HEK293T (cell line): Measurements from ENCODE around the gene MYO1B.
A peak's percentile ranks its signal among the peaks of the same experiment; 100 is the strongest.

Experiments
- CTCF ChIA-PET: fragments of 350-600 bp; formaldehyde crosslinking; extraction: SDS; loops from one replicate; lab custom pipeline; 2021; ENCODE audit warnings: antibody characterized with exemption, inconsistent platforms; lab: Yijun Ruan, JAX
- POLR2A ChIA-PET: fragments of 350-600 bp; formaldehyde crosslinking; extraction: SDS; loops from one replicate; lab custom pipeline; 2020; ENCODE audit warnings: antibody characterized with exemption, inconsistent platforms; lab: Yijun Ruan, JAX
- DNase-seq: peaks from one replicate; pipeline ENCODE4 v3.0.0; 2012; ENCODE audit warnings: mixed read lengths; ENCODE audit errors: extremely low spot score
- ARNT ChIP-seq: fragments of 450-650 bp; IDR thresholded peaks from 2 replicates; pipeline ENCODE4 v1.6.1; 2017; ENCODE audit warnings: mild to moderate bottlenecking
- BHLHE40 ChIP-seq: fragments of 450-650 bp; IDR thresholded peaks from 2 replicates; pipeline ENCODE4 v1.6.1; 2016; ENCODE audit warnings: mild to moderate bottlenecking, moderate library complexity, borderline replicate concordance
- CTBP1 ChIP-seq: fragments of 450-650 bp; IDR thresholded peaks from 2 replicates; pipeline ENCODE4 v1.6.1; 2016; ENCODE audit warnings: borderline replicate concordance
- ELF4 ChIP-seq: fragments of 450-650 bp; IDR thresholded peaks from 2 replicates; pipeline ENCODE4 v1.6.1; 2017; ENCODE audit warnings: antibody characterized with exemption
- FOXA1 ChIP-seq: fragments of 450-650 bp; IDR thresholded peaks from 2 replicates; pipeline ENCODE4 v1.6.1; 2016; ENCODE audit warnings: mild to moderate bottlenecking
- FOXK2 ChIP-seq: fragments of 450-650 bp; IDR thresholded peaks from 2 replicates; pipeline ENCODE4 v1.6.1; 2016; ENCODE audit warnings: mild to moderate bottlenecking
- FOXM1 ChIP-seq: fragments of 450-650 bp; IDR thresholded peaks from 2 replicates; pipeline ENCODE4 v1.6.1; 2017; ENCODE audit warnings: mild to moderate bottlenecking, borderline replicate concordance
- HDGF ChIP-seq: fragments of 450-650 bp; IDR thresholded peaks from 2 replicates; pipeline ENCODE4 v1.6.1; 2017; ENCODE audit warnings: antibody characterized with exemption, borderline replicate concordance
- L3MBTL2 ChIP-seq: fragments of 450-650 bp; conservative IDR thresholded peaks from 2 replicates; pipeline ENCODE4 v1.6.1; 2016; ENCODE audit warnings: mild to moderate bottlenecking
- LEF1 ChIP-seq: fragments of 450-650 bp; IDR thresholded peaks from 2 replicates; pipeline ENCODE4 v1.6.1; 2017; ENCODE audit warnings: mild to moderate bottlenecking, borderline replicate concordance
- NFRKB ChIP-seq: fragments of 450-650 bp; IDR thresholded peaks from 2 replicates; pipeline ENCODE4 v1.6.1; 2016; ENCODE audit warnings: mild to moderate bottlenecking, moderate library complexity
- PKNOX1 ChIP-seq: fragments of 450-650 bp; IDR thresholded peaks from 2 replicates; pipeline ENCODE4 v1.6.1; 2016
- SP1 ChIP-seq: fragments of 450-650 bp; IDR thresholded peaks from 2 replicates; pipeline ENCODE4 v1.6.1; 2017
- SUZ12 ChIP-seq: fragments of 450-650 bp; IDR thresholded peaks from 2 replicates; pipeline ENCODE4 v1.6.1; 2016; ENCODE audit warnings: mild to moderate bottlenecking
- TARDBP ChIP-seq: fragments of 450-650 bp; IDR thresholded peaks from 2 replicates; pipeline ENCODE4 v1.6.1; 2016
- ZNF384 ChIP-seq: fragments of 450-650 bp; IDR thresholded peaks from 2 replicates; pipeline ENCODE4 v1.6.1; 2016

The MYO1B gene

DNA sequence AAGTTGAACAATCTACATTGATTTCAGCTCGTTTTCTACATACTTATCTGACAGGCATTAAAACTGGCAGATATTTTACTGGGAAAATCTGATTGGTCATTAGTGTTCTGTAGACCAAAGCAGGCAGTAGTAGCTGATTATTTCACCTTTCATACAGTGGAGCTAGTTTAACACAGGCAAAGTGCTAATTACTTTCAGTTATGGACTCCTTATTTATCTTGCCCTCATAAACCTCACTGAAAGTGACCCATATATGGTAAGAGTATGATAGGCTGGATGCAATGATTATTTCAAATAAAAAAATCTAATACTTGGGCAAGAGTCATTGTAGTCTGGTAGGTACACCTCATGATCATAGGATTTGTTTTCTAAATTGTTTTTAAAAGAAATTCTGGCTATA lies 129.7 kb downstream of the MYO1B start:
- TF ChIP-seq FOXM1: no peak
- TF ChIP-seq NFRKB: no peak
- no peak for TF ChIP-seq TARDBP
- TF ChIP-seq FOXK2: no peak
- TF ChIP-seq BHLHE40: no peak
- TF ChIP-seq ARNT: no peak
- TF ChIP-seq ZNF384: no peak
- no peak for TF ChIP-seq SP1
- no peak for TF ChIP-seq PKNOX1
- no peak for TF ChIP-seq FOXA1
- no peak for TF ChIP-seq HDGF
- TF ChIP-seq SUZ12: no peak
- no peak for TF ChIP-seq L3MBTL2
- no peak for TF ChIP-seq ELF4
- no peak for TF ChIP-seq LEF1
- no peak for DNase-seq
- ChIA-PET CTCF (interaction anchor here (0.6 kb wide), 1 partner anchor 250 kb away, joined by 3 read pairs; no protein-coding TSS in a partner anchor), POLR2A (no interaction called here)

GRCh38 chr2:191376981-191377629 lies 131.9 kb downstream of the MYO1B start:
- TF ChIP-seq PKNOX1: peak; percentile 94
- no peak for TF ChIP-seq CTBP1
- no peak for TF ChIP-seq L3MBTL2
- TF ChIP-seq ELF4: no peak
- no peak for TF ChIP-seq FOXM1
- TF ChIP-seq SP1: no peak
- no peak for TF ChIP-seq BHLHE40
- POLR2A ChIA-PET: no interaction called here
- CTCF ChIA-PET: no interaction called here
- DNase-seq: peak; percentile 60

- no peak for DNase-seq
- no peak for TF ChIP-seq PKNOX1
- ChIA-PET POLR2A (no interaction called here), CTCF (no interaction called here)
Measured at GRCh38 chr2:191379375-191379774, 134.2 kb downstream of the MYO1B start.

- ChIA-PET POLR2A (no interaction called here), CTCF (interaction anchor here (0.5 kb wide), 1 partner anchor 173 kb away, joined by 3 read pairs; no protein-coding TSS in a partner anchor)
- no peak for DNase-seq
- TF ChIP-seq BHLHE40: no peak
- no peak for TF ChIP-seq FOXK2
- no peak for TF ChIP-seq ELF4
- no peak for TF ChIP-seq SUZ12
- no peak for TF ChIP-seq PKNOX1
- no peak for TF ChIP-seq SP1
Measured at GRCh38 chr2:191382801-191383200, 137.6 kb downstream of the MYO1B start.

GRCh38 chr2:191383486-191383885 lies 138.3 kb downstream of the MYO1B start:
- no peak for TF ChIP-seq HDGF
- no peak for TF ChIP-seq FOXA1
- TF ChIP-seq NFRKB: no peak
- TF ChIP-seq SUZ12: no peak
- no peak for TF ChIP-seq BHLHE40
- no peak for TF ChIP-seq L3MBTL2
- TF ChIP-seq LEF1: no peak
- no peak for TF ChIP-seq FOXK2
- no peak for TF ChIP-seq PKNOX1
- no peak for TF ChIP-seq ELF4
- no peak for TF ChIP-seq ARNT
- no peak for TF ChIP-seq FOXM1
- TF ChIP-seq CTBP1: no peak
- TF ChIP-seq ZNF384: no peak
- TF ChIP-seq SP1: no peak
- TF ChIP-seq TARDBP: no peak
- ChIA-PET CTCF (no interaction called here), POLR2A (no interaction called here)
- DNase-seq: no peak

DNA sequence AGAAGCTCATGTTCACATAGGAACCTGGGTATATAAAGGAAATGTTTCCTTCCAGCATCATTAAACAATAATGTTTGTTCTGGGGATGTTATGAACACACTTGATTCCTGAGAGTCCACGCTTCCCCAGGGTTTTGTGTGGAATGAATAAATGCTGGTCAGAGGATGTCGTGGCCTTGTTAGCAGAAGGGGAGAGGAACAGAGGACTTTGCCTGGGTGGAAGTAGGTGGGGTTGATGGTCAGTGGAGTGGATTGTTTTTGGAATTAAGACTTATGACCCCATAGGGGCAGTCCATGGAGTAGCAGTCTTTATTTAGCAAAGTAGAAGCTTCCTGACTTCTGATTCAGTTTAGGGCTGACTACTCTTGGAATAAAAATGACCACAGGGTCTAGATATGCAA lies 139.6 kb downstream of the MYO1B start:
- TF ChIP-seq ARNT (no peak), ZNF384 (no peak), FOXK2 (no peak), L3MBTL2 (no peak), SP1 (no peak), ELF4 (no peak), BHLHE40 (no peak), LEF1 (no peak), CTBP1 (no peak), FOXM1 (no peak), NFRKB (no peak)
- DNase-seq: no peak
- POLR2A ChIA-PET: no interaction called here
- CTCF ChIA-PET: no interaction called here
